ENCODE data around the gene RPS25.
"Not testable (repeated sequence)": the region's sequence is repeated elsewhere in the genome, so short reads cannot be mapped to it uniquely, and the experiment has no call there.

RPS25 gene

DNA sequence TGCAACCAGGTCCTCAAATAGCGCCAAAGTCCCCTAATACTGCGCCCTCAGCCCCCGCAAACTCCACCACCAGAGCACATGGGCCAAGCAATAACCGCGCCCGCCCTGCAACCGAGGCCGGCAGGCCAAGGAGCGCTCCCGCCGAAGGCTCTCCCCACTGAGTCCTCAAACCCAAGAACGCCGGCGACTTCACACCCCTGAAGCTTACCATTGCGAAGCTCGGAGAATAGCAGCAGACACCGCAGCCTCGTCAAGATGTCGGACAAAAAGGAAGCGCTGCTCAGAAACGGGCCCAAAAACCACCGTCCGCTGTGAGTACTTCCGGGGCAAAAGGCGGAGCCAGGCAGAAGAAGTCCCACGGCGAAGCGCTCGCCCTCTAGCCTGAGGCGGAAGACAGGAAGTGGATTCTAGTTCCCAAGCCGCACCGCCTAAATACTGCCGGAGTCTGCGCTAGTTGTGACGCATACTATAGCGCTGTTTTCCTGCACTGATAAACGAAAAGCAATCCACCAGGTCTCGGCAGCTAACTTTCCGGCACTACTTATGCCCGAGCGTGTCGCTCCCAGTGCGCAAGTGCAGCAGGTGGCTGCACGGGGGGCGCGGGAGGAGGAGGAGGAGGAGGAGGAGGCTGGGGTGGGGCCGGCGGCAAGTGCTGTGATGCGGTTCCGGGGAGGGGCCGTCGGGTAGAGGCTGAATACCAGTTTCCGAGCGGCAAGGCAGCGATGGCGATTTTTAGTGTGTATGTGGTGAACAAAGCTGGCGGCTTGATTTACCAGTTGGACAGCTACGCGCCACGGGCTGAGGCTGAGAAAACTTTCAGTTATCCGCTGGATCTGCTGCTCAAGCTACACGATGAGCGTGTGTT is at the start of gene RPS25, which contains the start of gene TRAPPC4:
TSS of gene RPS25 (minus strand) at position 270 of the 865 bp plus-strand sequence. CDS start at position 211, 59 bp downstream.
TSS of gene TRAPPC4 (plus strand) at position 693 of the 865 bp plus-strand sequence. CDS start at position 723, 30 bp downstream.
- peak; percentile 92 for DNase-seq

- DNase-seq, result peak; percentile 78
These were observed 49.5 kb upstream of the RPS25 start, which contains the start of gene VPS11 for GRCh38 chr11:119067371-119068222. Gene VPS11, plus strand, starts transcription at chr11:119067818. Its CDS starts 6 bp downstream, at chr11:119067824.

DNA sequence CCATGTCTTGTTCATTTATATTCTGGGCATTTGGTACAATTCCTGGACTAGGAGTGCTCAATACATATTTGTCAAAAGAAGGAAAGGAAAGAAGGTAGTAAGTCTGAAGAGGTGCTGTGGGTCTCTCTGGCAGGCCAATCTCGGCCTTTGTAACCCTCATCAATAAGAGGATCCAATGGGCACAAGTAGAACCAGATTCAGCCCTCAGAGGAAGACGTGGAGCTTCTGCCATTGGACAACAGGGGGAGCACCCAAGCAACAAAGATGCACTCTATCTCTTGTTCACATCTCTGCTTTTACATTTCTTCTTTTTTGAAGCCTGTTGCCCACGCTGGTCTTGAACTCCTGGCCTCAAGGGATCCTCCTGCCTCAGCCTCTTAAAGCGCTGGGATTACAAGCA is 47.2 kb upstream of the RPS25 start:
- no peak for DNase-seq

- no peak for DNase-seq
These were observed 44.6 kb upstream of the RPS25 start for GRCh38 chr11:119062779-119063178.

DNA sequence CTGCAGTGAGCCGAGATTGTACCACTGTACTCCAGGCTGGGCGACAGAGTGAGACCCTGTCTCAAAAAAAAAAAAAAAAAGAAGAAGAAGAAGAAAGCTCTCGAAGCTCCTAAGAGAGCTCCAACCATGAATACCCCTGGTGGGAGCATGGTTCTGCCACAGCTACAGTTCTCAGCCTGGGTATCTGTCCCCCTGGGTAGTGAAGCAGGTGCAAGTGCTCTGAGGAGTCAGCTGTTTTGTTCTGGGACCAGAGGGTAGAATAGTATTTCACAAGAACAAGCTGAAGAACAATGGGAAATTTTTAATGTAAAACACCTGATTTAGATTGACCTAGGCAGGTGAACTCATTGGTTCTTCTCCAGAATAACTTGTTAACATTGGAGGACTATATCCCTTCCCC is 43.1 kb upstream of the RPS25 start:
- DNase-seq, result no peak

GRCh38 chr11:119059128-119059527 is 41.0 kb upstream of the RPS25 start:
- DNase-seq, result not testable (repeated sequence)

GRCh38 chr11:119057000-119057769 is 39.0 kb upstream of the RPS25 start, which contains the start of gene HYOU1:
Gene HYOU1, minus strand, starts transcription at chr11:119057205. Its CDS starts 1,045 bp downstream, at chr11:119056160.
- DNase-seq, result peak; percentile 80

DNA sequence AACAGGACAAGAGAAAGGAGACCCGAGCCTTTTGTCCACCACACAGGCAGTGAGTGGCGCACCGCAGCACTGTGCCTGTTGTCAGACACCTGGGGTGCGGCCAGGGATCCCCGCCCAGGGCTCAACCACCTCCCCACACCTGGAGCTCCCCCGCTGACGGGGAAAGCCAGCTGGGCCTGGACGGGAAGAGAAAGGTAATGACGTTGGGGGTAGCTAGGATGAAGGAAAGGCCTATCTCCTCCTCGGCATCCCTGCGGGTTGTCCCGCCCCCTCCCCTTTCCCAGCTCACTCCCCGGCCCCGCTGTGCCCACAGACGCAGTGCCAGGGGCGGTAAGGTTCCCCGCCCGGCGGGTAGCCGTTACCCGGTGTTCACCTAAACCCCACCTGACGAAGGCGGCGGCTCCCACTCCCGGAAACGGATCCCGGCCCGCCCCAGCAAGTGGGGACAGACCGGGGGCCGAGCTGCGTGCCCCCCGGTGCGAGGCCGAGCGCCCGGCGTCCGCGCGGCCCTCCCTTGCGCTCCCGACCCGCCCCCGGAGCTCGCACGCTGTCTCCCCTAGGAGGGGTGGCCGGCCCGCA is 38.4 kb upstream of the RPS25 start:
- no peak for DNase-seq

- no peak for DNase-seq
These were observed 37.8 kb upstream of the RPS25 start for GRCh38 chr11:119055901-119056300.

DNA sequence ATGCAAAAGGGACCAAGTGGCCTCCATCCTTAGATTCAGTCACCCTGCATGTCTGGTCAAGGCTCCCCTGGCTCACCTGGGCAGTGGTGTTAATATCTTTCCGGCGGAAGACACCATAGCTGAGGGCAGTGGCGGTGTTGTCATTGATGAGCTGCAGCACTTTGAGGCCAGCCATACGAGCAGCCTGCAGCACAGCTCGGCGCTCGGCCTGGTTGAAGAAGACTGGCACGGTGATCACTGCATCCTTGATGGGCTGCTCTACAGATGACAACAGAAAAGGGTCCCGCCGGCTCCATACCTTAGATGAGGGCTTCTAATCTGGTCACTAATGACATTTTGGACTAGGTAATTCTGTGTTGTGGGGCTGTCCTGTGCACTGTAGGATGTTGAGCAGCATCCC is 36.3 kb upstream of the RPS25 start:
- DNase-seq, result no peak

DNA sequence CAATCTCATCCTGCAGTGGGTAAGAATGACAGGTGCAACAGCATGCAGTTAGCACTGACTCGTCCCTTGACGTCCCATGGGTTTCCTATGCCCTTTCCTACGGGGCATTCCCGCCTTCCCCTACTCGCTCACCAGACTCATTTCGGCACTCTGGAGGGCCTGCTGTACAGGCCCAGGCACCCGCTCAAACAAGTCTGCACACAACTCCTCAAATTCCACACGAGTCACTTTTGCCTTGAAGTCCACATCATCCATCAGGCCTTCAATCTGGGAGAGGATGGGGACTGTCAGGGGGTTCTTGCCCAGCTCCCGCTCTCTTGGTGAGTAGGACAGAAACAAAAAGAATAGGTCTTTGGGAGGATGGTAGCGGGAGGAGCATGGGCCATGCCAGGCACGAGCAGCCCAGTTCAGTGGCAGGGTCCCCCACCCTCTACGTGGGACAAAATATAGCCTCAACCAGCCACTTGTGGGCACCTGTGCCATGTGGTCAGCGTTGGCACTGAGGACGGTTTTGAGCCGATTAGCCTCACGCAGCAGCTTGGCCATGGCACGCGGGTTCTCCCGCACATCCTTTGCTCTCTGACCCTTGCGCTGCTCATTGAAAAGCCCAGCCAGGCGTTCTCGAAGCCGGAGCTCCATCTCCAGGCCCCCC is 34.1 kb upstream of the RPS25 start:
- no peak for DNase-seq

GRCh38 chr11:119051440-119052162 is 33.5 kb upstream of the RPS25 start:
- DNase-seq, result no peak

DNA sequence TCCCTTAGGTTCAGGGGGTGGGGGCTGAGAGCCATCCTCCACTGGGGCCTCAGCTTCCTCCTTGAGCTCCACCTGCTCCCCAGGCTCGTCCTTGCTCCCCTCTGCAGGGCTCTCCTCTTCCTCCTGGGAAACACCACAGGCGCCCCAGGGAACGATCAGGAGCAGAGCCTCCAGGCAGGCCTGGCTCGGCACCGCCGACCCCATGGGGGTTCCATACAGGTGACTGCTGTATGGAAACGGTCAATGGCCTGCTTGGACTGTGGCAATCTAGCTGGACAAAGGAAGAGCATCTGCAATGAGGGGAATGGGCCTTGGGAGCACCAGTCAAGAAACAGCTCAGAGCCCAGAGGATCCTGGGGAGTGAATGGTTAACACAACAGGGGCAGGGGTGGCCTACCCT is 30.9 kb upstream of the RPS25 start:
- DNase-seq, result no peak

DNA sequence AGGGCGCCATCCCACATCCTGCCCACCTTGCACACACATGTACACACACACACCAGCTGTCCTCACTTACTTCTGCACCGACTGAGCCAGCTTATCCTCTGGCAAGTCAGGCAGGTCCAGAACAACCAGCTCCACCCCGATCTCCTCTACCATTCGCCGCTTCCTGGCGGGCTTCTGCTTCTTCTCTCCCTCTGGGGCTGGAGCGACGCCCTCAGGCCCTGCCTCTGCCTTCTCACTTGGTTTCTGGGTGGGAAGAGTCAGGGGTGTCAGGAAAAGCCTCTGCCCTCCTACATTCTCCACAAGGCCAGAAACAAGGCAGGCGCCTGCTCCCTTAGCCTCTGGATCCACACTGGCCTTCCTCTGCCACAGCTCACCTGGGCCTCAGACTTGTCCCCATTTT is 30.5 kb upstream of the RPS25 start:
- DNase-seq, result no peak

DNA sequence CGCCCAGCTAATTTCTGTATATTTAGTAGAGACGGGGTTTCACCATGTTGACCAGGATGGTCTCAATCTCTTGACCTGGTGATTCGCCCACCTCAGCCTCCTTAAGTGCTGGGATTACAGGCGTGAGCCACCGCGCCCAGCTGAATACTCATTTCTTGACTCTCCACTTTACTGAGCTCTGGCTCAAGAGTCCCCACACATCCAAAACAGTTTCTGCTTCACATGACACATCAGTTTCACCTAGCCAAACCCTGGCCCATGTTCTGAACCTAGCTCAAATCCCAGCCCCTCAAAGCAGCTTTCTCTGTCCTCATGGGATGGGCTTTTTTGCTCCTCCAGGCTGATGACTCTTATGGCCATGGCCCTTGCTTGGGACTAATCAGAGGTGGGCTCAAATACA is 29.1 kb upstream of the RPS25 start:
- DNase-seq, result no peak

- no peak for DNase-seq
These were observed 28.3 kb upstream of the RPS25 start for GRCh38 chr11:119046489-119046888.

- no peak for DNase-seq
These were observed 26.6 kb upstream of the RPS25 start for GRCh38 chr11:119044708-119045107.

DNA sequence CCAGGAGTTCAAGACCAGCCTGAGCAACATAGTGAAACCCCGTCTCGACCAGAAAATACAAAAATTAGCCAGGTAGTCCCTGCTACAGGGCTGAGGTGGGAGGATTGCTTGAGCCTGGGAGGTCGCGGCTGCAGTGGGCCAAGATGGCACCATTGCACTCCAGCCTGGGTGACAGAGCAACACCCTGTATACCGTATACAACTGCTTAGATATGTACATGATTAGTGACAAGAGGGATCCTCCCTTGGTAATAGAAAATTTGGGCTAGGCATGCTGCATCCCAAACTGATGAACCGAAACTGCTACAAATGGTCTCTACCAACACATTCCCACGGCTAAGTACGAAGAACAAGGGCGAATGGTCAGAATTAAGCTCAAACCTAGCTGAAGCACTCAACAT is 24.8 kb upstream of the RPS25 start:
- no peak for DNase-seq

DNA sequence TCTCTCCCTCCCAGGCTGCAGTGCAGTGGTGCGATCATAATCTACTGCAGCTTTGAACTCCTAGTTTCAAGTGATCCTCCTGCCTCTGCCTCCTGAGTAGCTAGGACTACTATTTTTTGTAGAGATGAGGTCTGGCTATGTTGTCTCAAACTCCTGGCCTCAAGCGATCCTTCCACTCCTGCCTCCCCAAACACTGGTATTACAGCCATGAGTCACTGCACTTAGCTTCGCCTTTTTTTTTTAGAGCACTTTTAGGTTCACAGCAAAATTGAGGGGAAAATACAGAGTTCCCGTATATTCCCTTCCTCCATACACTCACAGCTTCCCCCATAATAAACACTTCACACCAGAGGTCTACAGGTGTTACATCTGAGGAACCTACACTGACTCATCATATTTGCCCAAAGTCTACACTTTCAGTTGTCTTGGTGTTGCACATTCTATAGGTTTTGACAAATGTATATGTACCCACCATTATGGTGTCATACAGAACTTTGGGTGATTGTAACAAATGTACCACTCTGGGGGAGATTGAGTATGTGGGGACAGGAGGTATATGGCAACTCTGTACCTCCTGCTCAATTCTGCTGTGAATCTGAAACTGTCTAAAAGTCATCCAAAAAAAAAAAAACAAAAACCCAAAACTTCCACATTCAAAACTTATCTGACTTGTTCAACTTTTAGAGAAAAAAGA is 23.8 kb upstream of the RPS25 start:
- no peak for DNase-seq

GRCh38 chr11:119039471-119039870 is 21.3 kb upstream of the RPS25 start:
- not testable (repeated sequence) for DNase-seq
